CD4-positive, alpha-beta memory T cell (primary cell): ENCODE data around the gene DGCR8. TPM values are rescaled to one million over a fixed set of nuclear protein-coding genes. Genes with fewer than 3 reads are reported as not detected.
A peak's percentile ranks its signal among the peaks of the same experiment; 100 is the strongest.

Source experiments
- CTCF ChIA-PET: fragments of 350-600 bp; sonication (Branson Sonifier 250); formaldehyde crosslinking; loops from one replicate; lab custom pipeline; 2021; ENCODE audit warnings: inconsistent platforms; ENCODE audit not compliant: partially characterized antibody; lab: Charles Lee
- POLR2A ChIA-PET: fragments of 350-600 bp; sonication (Branson Sonifier 250); formaldehyde crosslinking; loops from one replicate; lab custom pipeline; 2021; ENCODE audit not compliant: partially characterized antibody; lab: Charles Lee
- DNase-seq, 5 donors: peaks; one replicate each; pipeline versions ENCODE4 v3.0.0 to v3.0.0-alpha.2; 2020 to 2022; ENCODE audit warnings: mixed read lengths in 1 of 5
- H3K27ac ChIP-seq: one replicate; pipeline ENCODE4 v1.7.0; 2013; ENCODE audit warnings: low read depth, low read length
- H3K27me3 ChIP-seq: 2 replicates; pipeline ENCODE4 v1.7.0; 2013; ENCODE audit warnings: mild to moderate bottlenecking, low read length, moderate library complexity; ENCODE audit not compliant: insufficient read depth
- H3K36me3 ChIP-seq: 2 replicates; pipeline ENCODE4 v1.7.0; 2013; ENCODE audit warnings: mild to moderate bottlenecking, low read length, moderate library complexity; ENCODE audit not compliant: insufficient read depth
- H3K4me1 ChIP-seq: 2 replicates; pipeline ENCODE4 v1.7.0; 2013; ENCODE audit warnings: mild to moderate bottlenecking, low read length, moderate library complexity; ENCODE audit not compliant: insufficient read depth
- H3K4me3 ChIP-seq, 2 donors: one replicate each; pipeline ENCODE4 v1.7.0; 2013; ENCODE audit warnings: low read length in 2 of 2, mild to moderate bottlenecking in 1 of 2
- H3K9me3 ChIP-seq, 2 donors: one replicate each; pipeline ENCODE4 v1.7.0; 2013; ENCODE audit warnings: low read length in 2 of 2, control low read depth in 1 of 2; ENCODE audit not compliant: control insufficient read depth in 1 of 2
- H3K27ac Mint-ChIP-seq, 7 donors: one replicate each; pipeline ENCODE4 v1.8.0; 2020 to 2021; ENCODE audit warnings: mixed read lengths in 7 of 7, mild to moderate bottlenecking in 6 of 7, inconsistent platforms in 3 of 7, moderate library complexity in 3 of 7
- H3K27me3 Mint-ChIP-seq, 2 donors: one replicate each; pipeline ENCODE4 v1.8.0; 2020 to 2021; ENCODE audit warnings: mixed read lengths in 2 of 2
- H3K36me3 Mint-ChIP-seq, 2 donors: one replicate each; pipeline ENCODE4 v1.8.0; 2020 to 2021; ENCODE audit warnings: mixed read lengths in 2 of 2, inconsistent platforms in 1 of 2, mild to moderate bottlenecking in 1 of 2
- H3K4me1 Mint-ChIP-seq, 4 donors: one replicate each; pipeline ENCODE4 v1.8.0; 2020 to 2021; ENCODE audit warnings: mixed read lengths in 4 of 4, mild to moderate bottlenecking in 1 of 4
- H3K4me3 Mint-ChIP-seq, 8 donors: one replicate each; pipeline ENCODE4 v1.8.0; 2020 to 2021; ENCODE audit warnings: mixed read lengths in 8 of 8, mild to moderate bottlenecking in 7 of 8, moderate library complexity in 6 of 8, inconsistent platforms in 3 of 8
- H3K9me3 Mint-ChIP-seq, 8 donors: one replicate each; pipeline ENCODE4 v1.8.0; 2020 to 2021; ENCODE audit warnings: mixed read lengths in 8 of 8, mild to moderate bottlenecking in 5 of 8, inconsistent platforms in 3 of 8, moderate library complexity in 1 of 8
- intact Hi-C: fragments of 100-400 bp; cut with micrococcal nuclease; formaldehyde crosslinking; loops from one replicate; pipeline ENCODE4 v1.15.1; 2023
- polyA plus RNA-seq, 2 donors: library from polyadenylated mRNA; unstranded; fragments of 300-500 nt; fragmentation: Illumina TruSeq; gene quantifications; one replicate each; pipeline ENCODE4 v1.2.3, GENCODE V29; 2021
- total RNA-seq, 2 experiments: library from RNA; stranded (reverse); gene quantifications; one replicate each; pipeline ENCODE4 v1.2.3, GENCODE V29; 2021

DGCR8 gene
- total and polyA plus RNA-seq, 4 experiments from 2014 or later, result 2.2 to 48.2 (median 26.3) TPM

- Mint-ChIP-seq H3K4me1 (peaks cover 24 to 55% (median 41%) of the 10 kb centered on the region in 4 donors), H3K4me3 (peak overlapping the region in 2 of 8 donors; percentile 29 to 41), H3K36me3 (peaks cover 56 to 66% of the 10 kb centered on the region in 2 donors), H3K27me3 (no peaks in the 10 kb centered on the region), H3K9me3 (no peaks in the 10 kb centered on the region), H3K27ac (peak overlapping the region in 5 of 7 donors; percentile 5 to 56 (median 31))
- no peak overlapping the region for H3K27ac ChIP-seq
- no peak overlapping the region for H3K4me3 ChIP-seq
- H3K9me3 ChIP-seq, result no peaks in the 10 kb centered on the region
- ChIA-PET POLR2A (no interaction called here), CTCF (no interaction called here)
- H3K36me3 ChIP-seq, result peaks cover 67% of the 10 kb centered on the region
- H3K4me1 ChIP-seq, result peaks cover 43% of the 10 kb centered on the region
- no peaks in the 10 kb centered on the region for H3K27me3 ChIP-seq
- intact Hi-C loops, result no loop called here
- no peak for DNase-seq
These were observed 7.5 kb downstream of the DGCR8 start for GRCh38 chr22:20087319-20088262.

- peaks cover 17 to 49% (median 35%) of the 10 kb centered on the region in 4 donors for H3K4me1 Mint-ChIP-seq
- no peak overlapping the region for H3K4me3 ChIP-seq
These were observed 8.2 kb downstream of the DGCR8 start for GRCh38 chr22:20088263-20088648.

GRCh38 chr22:20089226-20089976 is 9.4 kb downstream of the DGCR8 start:
- ChIA-PET POLR2A (interaction anchor here (1.2 kb wide), 1 partner anchor 68 kb away, joined by 4 read pairs; the partner anchor contains the start of gene TANGO2), CTCF (no interaction called here)
- H3K4me3 ChIP-seq, result no peak overlapping the region
- H3K4me1 ChIP-seq, result peaks cover 25% of the 10 kb centered on the region
- no peaks in the 10 kb centered on the region for H3K9me3 ChIP-seq
- H3K27ac ChIP-seq, result no peak overlapping the region
- peak overlapping the region in 2 of 7 donors; percentile 36 to 72 for H3K27ac Mint-ChIP-seq
- peaks cover 9 to 43% (median 29%) of the 10 kb centered on the region in 4 donors for H3K4me1 Mint-ChIP-seq
- H3K27me3 ChIP-seq, result no peaks in the 10 kb centered on the region
- no peak overlapping the region for H3K4me3 Mint-ChIP-seq
- intact Hi-C loops, result no loop called here
- DNase-seq, result no peak
- no peaks in the 10 kb centered on the region for H3K27me3 Mint-ChIP-seq
- peaks cover 79% of the 10 kb centered on the region for H3K36me3 ChIP-seq
- H3K9me3 Mint-ChIP-seq, result no peaks in the 10 kb centered on the region
- H3K36me3 Mint-ChIP-seq, result peaks cover 60 to 69% of the 10 kb centered on the region in 2 donors

More at GRCh38 chr22:20088263-20088648, 8.2 kb downstream of the DGCR8 start:
- POLR2A ChIA-PET, result no interaction called here
- Histone ChIP-seq H3K36me3 (peaks cover 69% of the 10 kb centered on the region), H3K27ac (no peak overlapping the region), H3K4me1 (peaks cover 36% of the 10 kb centered on the region), H3K9me3 (no peaks in the 10 kb centered on the region), H3K27me3 (no peaks in the 10 kb centered on the region)
- no peak overlapping the region for H3K4me3 Mint-ChIP-seq
- DNase-seq, result no peak
- CTCF ChIA-PET, result no interaction called here
- H3K27me3 Mint-ChIP-seq, result no peaks in the 10 kb centered on the region
- intact Hi-C loops, result no loop called here
- no peaks in the 10 kb centered on the region for H3K9me3 Mint-ChIP-seq
- peaks cover 56 to 61% of the 10 kb centered on the region in 2 donors for H3K36me3 Mint-ChIP-seq
- H3K27ac Mint-ChIP-seq, result no peak overlapping the region

GRCh38 chr22:20089977-20090729 is 10.1 kb downstream of the DGCR8 start:
- Histone ChIP-seq H3K36me3 (peaks cover 87% of the 10 kb centered on the region), H3K4me3 (no peak overlapping the region), H3K27me3 (no peaks in the 10 kb centered on the region), H3K27ac (no peak overlapping the region), H3K9me3 (no peaks in the 10 kb centered on the region), H3K4me1 (peaks cover 17% of the 10 kb centered on the region)
- Mint-ChIP-seq H3K9me3 (no peaks in the 10 kb centered on the region), H3K4me3 (peak overlapping the region in 1 of 8 donors; percentile 61), H3K27me3 (no peaks in the 10 kb centered on the region), H3K27ac (peak overlapping the region in 4 of 7 donors; percentile 16 to 83 (median 74)), H3K36me3 (peaks cover 61 to 70% of the 10 kb centered on the region in 2 donors), H3K4me1 (peaks cover 6 to 37% (median 24%) of the 10 kb centered on the region in 4 donors)
- POLR2A ChIA-PET, result no interaction called here
- CTCF ChIA-PET, result no interaction called here
- intact Hi-C loops, result no loop called here
- DNase-seq, result no peak

- Histone ChIP-seq H3K36me3 (peaks cover 89% of the 10 kb centered on the region), H3K27ac (no peak overlapping the region), H3K4me1 (peaks cover 17% of the 10 kb centered on the region), H3K9me3 (no peaks in the 10 kb centered on the region), H3K27me3 (no peaks in the 10 kb centered on the region), H3K4me3 (no peak overlapping the region)
- ChIA-PET CTCF (no interaction called here), POLR2A (interaction anchor here (0.7 to 1.4 kb wide), 2 partner anchors 10 to 20 kb away, joined by 3 to 4 read pairs; no protein-coding TSS in a partner anchor)
- peaks cover 62 to 73% of the 10 kb centered on the region in 2 donors for H3K36me3 Mint-ChIP-seq
- H3K4me1 Mint-ChIP-seq, result peaks cover 6 to 37% (median 26%) of the 10 kb centered on the region in 4 donors
- H3K27ac Mint-ChIP-seq, result peak overlapping the region; percentile 16 to 83 (median 70)
- no peak for DNase-seq
- peak overlapping the region in 4 of 8 donors; percentile 44 to 73 (median 51) for H3K4me3 Mint-ChIP-seq
- no peaks in the 10 kb centered on the region for H3K9me3 Mint-ChIP-seq
- H3K27me3 Mint-ChIP-seq, result no peaks in the 10 kb centered on the region
- intact Hi-C loops, result no loop called here
These were observed 10.7 kb downstream of the DGCR8 start for GRCh38 chr22:20090730-20091240.

- no peaks in the 10 kb centered on the region for H3K27me3 Mint-ChIP-seq
- peak overlapping the region in 5 of 8 donors; percentile 24 to 77 (median 44) for H3K4me3 Mint-ChIP-seq
- Histone ChIP-seq H3K27ac (peak overlapping the region; percentile 16), H3K9me3 (no peaks in the 10 kb centered on the region), H3K36me3 (peaks cover 89% of the 10 kb centered on the region), H3K27me3 (no peaks in the 10 kb centered on the region), H3K4me3 (no peak overlapping the region), H3K4me1 (peaks cover 17% of the 10 kb centered on the region)
- ChIA-PET CTCF (no interaction called here), POLR2A (interaction anchor here (1.4 kb wide), 1 partner anchor 9 kb away, joined by 3 read pairs; no protein-coding TSS in a partner anchor)
- intact Hi-C loops, result no loop called here
- peaks cover 6 to 34% (median 25%) of the 10 kb centered on the region in 4 donors for H3K4me1 Mint-ChIP-seq
- peak overlapping the region; percentile 35 to 88 (median 70) for H3K27ac Mint-ChIP-seq
- no peak for DNase-seq
- no peaks in the 10 kb centered on the region for H3K9me3 Mint-ChIP-seq
- H3K36me3 Mint-ChIP-seq, result peaks cover 61 to 76% of the 10 kb centered on the region in 2 donors
These were observed 11.8 kb downstream of the DGCR8 start for GRCh38 chr22:20091690-20092476.
